IMR-90 (cell line): ENCODE data around the gene KCNQ2. TPM values are rescaled to one million over a fixed set of nuclear protein-coding genes. Genes with fewer than 3 reads are reported as not detected.

Experiments
- ATAC-seq: fragments of 200-7000 bp; cut with Tn5 transposase; 2 replicates; pipeline ENCODE4 v1.9.1; 2020; ENCODE audit warnings: low read depth, mild to moderate bottlenecking, moderate library complexity
- BruUV-seq: library from RNA; stranded (reverse); fragments of 400-500 nt; replicated peaks from 2 replicates; lab custom pipeline; 2021; lab: Mats Ljungman, UMichigan
- CTCF ChIA-PET: fragments of 300-600 bp; formaldehyde crosslinking; extraction: SDS; loops from one replicate; lab custom pipeline; 2021; ENCODE audit warnings: antibody characterized with exemption; lab: Yijun Ruan, JAX
- POLR2A ChIA-PET: fragments of 300-600 bp; sonication (Branson Sonifier 250); formaldehyde crosslinking; loops from one replicate; lab custom pipeline; 2022; ENCODE audit warnings: antibody characterized with exemption; ENCODE audit not compliant: unreplicated experiment; lab: Charles Lee
- DNase-seq: peaks from one replicate; pipeline ENCODE4 v3.0.0; 2013
- H2AFZ ChIP-seq: replicated peaks from 2 replicates; pipeline ENCODE3; 2013; ENCODE audit warnings: low read length, mild to moderate bottlenecking; ENCODE audit not compliant: poor library complexity
- H2AK5ac ChIP-seq: 2 replicates; pipeline ENCODE4 v1.6.1; 2013; ENCODE audit warnings: low read depth, low read length, inconsistent platforms
- H2AK9ac ChIP-seq: replicated peaks from 2 replicates; pipeline ENCODE3; 2013; ENCODE audit warnings: mild to moderate bottlenecking, low read depth, low read length, moderate library complexity; ENCODE audit not compliant: poor library complexity
- H2BK120ac ChIP-seq: 2 replicates; pipeline ENCODE4 v1.6.1; 2013; ENCODE audit warnings: low read depth, low read length, inconsistent platforms
- H2BK15ac ChIP-seq: 3 replicates; pipeline ENCODE4 v1.6.1; 2013; ENCODE audit warnings: low read depth, low read length, inconsistent platforms
- H2BK20ac ChIP-seq: 2 replicates; pipeline ENCODE4 v1.6.1; 2013; ENCODE audit warnings: low read depth, mild to moderate bottlenecking, inconsistent platforms, low read length, moderate library complexity
- H2BK5ac ChIP-seq: 2 replicates; pipeline ENCODE4 v1.6.1; 2013; ENCODE audit warnings: mild to moderate bottlenecking, low read depth, low read length, inconsistent platforms; ENCODE audit not compliant: poor library complexity, severe bottlenecking
- H3K14ac ChIP-seq: replicated peaks from 2 replicates; pipeline ENCODE4 v1.6.1; 2013; ENCODE audit warnings: low read depth, low read length, inconsistent platforms
- H3K18ac ChIP-seq: 2 replicates; pipeline ENCODE4 v1.6.1; 2013; ENCODE audit warnings: low read depth, low read length, control low read depth
- H3K23ac ChIP-seq: 2 replicates; pipeline ENCODE4 v1.6.1; 2013; ENCODE audit warnings: low read depth, low read length, inconsistent platforms
- H3K27ac ChIP-seq: 2 replicates; pipeline ENCODE4 v1.5.1; 2013; ENCODE audit warnings: mild to moderate bottlenecking, control low read depth, low read length; ENCODE audit not compliant: insufficient read depth
- H3K27me3 ChIP-seq: 2 replicates; pipeline ENCODE4 v1.6.1; 2013; ENCODE audit warnings: low read length; ENCODE audit not compliant: control insufficient read depth, insufficient read depth
- H3K36me3 ChIP-seq: 2 replicates; pipeline ENCODE4 v1.6.1; 2013; ENCODE audit warnings: low read length, mixed read lengths; ENCODE audit not compliant: control insufficient read depth, insufficient read depth
- H3K4ac ChIP-seq: 2 replicates; pipeline ENCODE4 v1.6.1; 2013; ENCODE audit warnings: low read depth, low read length, inconsistent platforms
- H3K4me1 ChIP-seq: 2 replicates; pipeline ENCODE4 v1.6.1; 2013; ENCODE audit warnings: low read length, mixed read lengths; ENCODE audit not compliant: control insufficient read depth, insufficient read depth
- H3K4me2 ChIP-seq: 2 replicates; pipeline ENCODE4 v1.6.1; 2013; ENCODE audit warnings: low read depth, mild to moderate bottlenecking, control low read depth, low read length, moderate library complexity
- H3K4me3 ChIP-seq: 2 replicates; pipeline ENCODE4 v1.5.1; 2013; ENCODE audit warnings: low read depth, mild to moderate bottlenecking, control low read depth, low read length, moderate library complexity; ENCODE audit not compliant: insufficient read depth
- H3K56ac ChIP-seq: 2 replicates; pipeline ENCODE4 v1.6.1; 2013; ENCODE audit warnings: low read length, inconsistent platforms; ENCODE audit not compliant: insufficient read depth; ENCODE audit errors: extremely low read depth
- H3K79me1 ChIP-seq, 2 experiments: 2 replicates each; pipeline ENCODE4 v1.6.1; 2013; ENCODE audit warnings: low read length in 2 of 2, inconsistent platforms in 1 of 2, low read depth in 1 of 2
- H3K9ac ChIP-seq: 2 replicates; pipeline ENCODE4 v1.6.1; 2013; ENCODE audit warnings: low read depth, low read length, control low read depth
- H3K9me1 ChIP-seq: 2 replicates; pipeline ENCODE4 v1.6.1; 2013; ENCODE audit warnings: low read length, inconsistent platforms; ENCODE audit not compliant: insufficient read depth
- H3K9me3 ChIP-seq: 2 replicates; pipeline ENCODE4 v1.6.1; 2013; ENCODE audit warnings: low read length; ENCODE audit not compliant: control insufficient read depth, insufficient read depth
- H4K20me1 ChIP-seq: 2 replicates; pipeline ENCODE4 v1.6.1; 2013; ENCODE audit warnings: low read length, inconsistent platforms; ENCODE audit not compliant: insufficient read depth
- H4K5ac ChIP-seq: 2 replicates; pipeline ENCODE4 v1.6.1; 2013; ENCODE audit warnings: mild to moderate bottlenecking, low read depth, low read length, control low read depth
- H4K8ac ChIP-seq, 2 experiments: 2 replicates each; pipeline ENCODE4 v1.6.1; 2013; ENCODE audit warnings: low read depth in 2 of 2, low read length in 2 of 2, control low read depth in 1 of 2, inconsistent platforms in 1 of 2
- H4K91ac ChIP-seq: 2 replicates; pipeline ENCODE4 v1.6.1; 2013; ENCODE audit warnings: low read depth, low read length, inconsistent platforms; ENCODE audit not compliant: insufficient read depth
- MAZ ChIP-seq: IDR thresholded peaks from 2 replicates; pipeline ENCODE4 v1.6.1; 2012; ENCODE audit warnings: low read depth, mild to moderate bottlenecking, low read length, improper control_type of control experiment, moderate library complexity, borderline replicate concordance
- RCOR1 ChIP-seq: IDR thresholded peaks from 2 replicates; pipeline ENCODE4 v1.6.1; 2012; ENCODE audit warnings: mild to moderate bottlenecking, low read length, improper control_type of control experiment; ENCODE audit not compliant: insufficient replicate concordance
- WGBS, 2 experiments: methylation state at CpG; one replicate each; pipeline versions ENCODE4 v1.1.5 to v1.1.7; 2013; ENCODE audit warnings: missing lambda C conversion rate in 2 of 2; ENCODE audit not compliant: insufficient read length in 1 of 2; ENCODE audit errors: extremely low coverage in 2 of 2; 5-methylcytosine and 5-hydroxymethylcytosine counted together
- dilution Hi-C: fragments of 300-500 bp; cut with HindIII; formaldehyde crosslinking; loops from one replicate; pipeline ENCODE4 v1.14.3; 2018; ENCODE audit warnings: low sequenced_read_pairs; ENCODE audit not compliant: unreplicated experiment
- in situ Hi-C: fragments of 300-500 bp; cut with MboI; formaldehyde crosslinking; loops from 3 replicates; pipeline ENCODE4 v1.14.3; 2019; ENCODE audit warnings: low sequenced_read_pairs, inconsistent platforms, mixed read lengths
- intact Hi-C: fragments of 100-400 bp; cut with micrococcal nuclease; formaldehyde crosslinking; loops from 2 replicates; pipeline ENCODE4 v1.10.0; 2022
- polyA plus RNA-seq, 3 experiments: library from polyadenylated mRNA; depleted of rRNA; stranded (reverse); fragments of >200 nt; gene quantifications; 2 replicates each; pipeline ENCODE4 v1.2.3, GENCODE V29; 2012; ENCODE audit warnings: low replicate concordance in 1 of 3
- total RNA-seq: library from RNA; depleted of rRNA; stranded (reverse); fragments of >200 nt; gene quantifications from 2 replicates; pipeline ENCODE4 v1.2.3, GENCODE V29; 2012
- TF ChIP-seq, protein P1 (sequence below): conservative IDR thresholded peaks from 2 replicates; pipeline ENCODE4 v1.5.1; 2012; ENCODE audit warnings: mild to moderate bottlenecking, low read depth, low read length, improper control_type of control experiment

KCNQ2 gene
- total and polyA plus RNA-seq, 2 of the 4 experiments (the other 2 are of a cell fraction) = 0.02 TPM; not detected in 1

DNA sequence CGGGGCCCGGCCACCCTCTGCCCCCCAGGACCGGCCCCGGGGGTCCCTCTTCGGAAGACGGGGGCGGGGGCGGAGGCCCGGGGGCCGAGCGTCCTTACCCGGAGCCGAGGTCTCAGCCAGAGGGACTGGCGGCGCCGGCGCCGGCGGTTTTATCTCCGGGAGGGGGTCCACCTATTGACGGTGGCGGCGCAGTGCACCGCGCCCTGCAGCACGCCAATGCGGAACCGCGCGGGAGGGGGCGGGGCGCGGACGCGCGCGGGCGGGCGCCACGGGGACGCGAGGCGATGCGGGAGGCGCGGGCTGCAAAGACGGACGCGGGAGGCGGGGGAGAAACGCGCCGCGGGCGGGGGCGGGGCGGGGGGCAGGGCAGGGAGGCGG lies 26.5 kb upstream of the KCNQ2 start, which contains the start of gene EEF1A2:
TSS of gene EEF1A2 (minus strand) at position 124 of the 378 bp plus-strand sequence. CDS start 1,320 bp downstream, outside the sequence.
- Histone ChIP-seq H4K8ac (no peak within 1 kb of the TSS), H2BK20ac (no peak within 1 kb of the TSS), H3K27ac (no peak within 1 kb of the TSS), H2BK5ac (no peak within 1 kb of the TSS), H4K20me1 (peaks cover 4% of the 10 kb centered on the region), H3K9ac (no peak within 1 kb of the TSS), H4K5ac (no peak within 1 kb of the TSS), H2BK15ac (no peak within 1 kb of the TSS), H2BK120ac (no peak within 1 kb of the TSS), H2AK9ac (peak within 1 kb of the TSS; percentile 39), H2AK5ac (no peak within 1 kb of the TSS), H3K9me3 (0 out of 2 replicates have a peak, but pooled peaks cover 1% of the 10 kb centered on the region), H3K36me3 (no peaks in the 10 kb centered on the region), H3K23ac (no peak within 1 kb of the TSS), H3K4me1 (0 out of 2 replicates have a peak, but pooled peaks cover 3% of the 10 kb centered on the region), H3K9me1 (no peaks in the 10 kb centered on the region), H3K79me1 (no peaks in the 10 kb centered on the region), H3K56ac (no peak within 1 kb of the TSS), H3K27me3 (peaks cover 33% of the 10 kb centered on the region), H2AFZ (peak within 1 kb of the TSS; percentile 84), H3K4me3 (peak within 1 kb of the TSS; percentile 26), H3K4ac (no peak within 1 kb of the TSS), H3K4me2 (peak within 1 kb of the TSS; percentile 67), H3K18ac (no peak within 1 kb of the TSS), H4K91ac (no peak within 1 kb of the TSS), H3K14ac (no peak within 1 kb of the TSS)
- TF ChIP-seq, protein P1, sequence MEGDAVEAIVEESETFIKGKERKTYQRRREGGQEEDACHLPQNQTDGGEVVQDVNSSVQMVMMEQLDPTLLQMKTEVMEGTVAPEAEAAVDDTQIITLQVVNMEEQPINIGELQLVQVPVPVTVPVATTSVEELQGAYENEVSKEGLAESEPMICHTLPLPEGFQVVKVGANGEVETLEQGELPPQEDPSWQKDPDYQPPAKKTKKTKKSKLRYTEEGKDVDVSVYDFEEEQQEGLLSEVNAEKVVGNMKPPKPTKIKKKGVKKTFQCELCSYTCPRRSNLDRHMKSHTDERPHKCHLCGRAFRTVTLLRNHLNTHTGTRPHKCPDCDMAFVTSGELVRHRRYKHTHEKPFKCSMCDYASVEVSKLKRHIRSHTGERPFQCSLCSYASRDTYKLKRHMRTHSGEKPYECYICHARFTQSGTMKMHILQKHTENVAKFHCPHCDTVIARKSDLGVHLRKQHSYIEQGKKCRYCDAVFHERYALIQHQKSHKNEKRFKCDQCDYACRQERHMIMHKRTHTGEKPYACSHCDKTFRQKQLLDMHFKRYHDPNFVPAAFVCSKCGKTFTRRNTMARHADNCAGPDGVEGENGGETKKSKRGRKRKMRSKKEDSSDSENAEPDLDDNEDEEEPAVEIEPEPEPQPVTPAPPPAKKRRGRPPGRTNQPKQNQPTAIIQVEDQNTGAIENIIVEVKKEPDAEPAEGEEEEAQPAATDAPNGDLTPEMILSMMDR = peak; percentile 25; the same call in 1 of the 2 replicates
- TF ChIP-seq MAZ = peak; percentile 30; the same call in 1 of the 2 replicates
- no peak for TF ChIP-seq RCOR1
- dilution Hi-C loops (no loop called here), in situ Hi-C loops (no loop called here), intact Hi-C loops (no loop called here)
- BruUV-seq = no TSS peak
- ChIA-PET CTCF (no interaction called here), POLR2A (no interaction called here)
- 0% methylated on average over 5 of the region's 58 CpGs; no CpG with 5 or more reads in 1 of the 2 experiments for WGBS, 2 experiments
- DNase-seq = no peak
- ATAC-seq = peak; percentile 21
